Skin epidermis (tissue), 12 donors: ENCODE data around the gene SPEF2.

Experiments
- H3K27ac ChIP-seq, 21 experiments: fragments of 200-600 bp; sonication (generic) in 11 of 21; one replicate each; pipeline ENCODE4 v1.5.0; 2020; ENCODE audit warnings: mild to moderate bottlenecking in 3 of 21, inconsistent platforms in 2 of 21, moderate library complexity in 2 of 21
- H3K4me3 ChIP-seq, 7 experiments: fragments of 200-600 bp; sonication (generic) in 2 of 7; one replicate each; pipeline ENCODE4 v1.5.0; 2020; ENCODE audit warnings: inconsistent platforms in 2 of 7, mild to moderate bottlenecking in 2 of 7, moderate library complexity in 1 of 7

The SPEF2 gene

GRCh38 chr5:35811108-35811741, 193.6 kb downstream of the SPEF2 start:
- H3K4me3 ChIP-seq: no peak overlapping the region
- H3K27ac ChIP-seq: peak overlapping the region in 5 of 21 experiments; percentile 11 to 76 (median 65)

DNA sequence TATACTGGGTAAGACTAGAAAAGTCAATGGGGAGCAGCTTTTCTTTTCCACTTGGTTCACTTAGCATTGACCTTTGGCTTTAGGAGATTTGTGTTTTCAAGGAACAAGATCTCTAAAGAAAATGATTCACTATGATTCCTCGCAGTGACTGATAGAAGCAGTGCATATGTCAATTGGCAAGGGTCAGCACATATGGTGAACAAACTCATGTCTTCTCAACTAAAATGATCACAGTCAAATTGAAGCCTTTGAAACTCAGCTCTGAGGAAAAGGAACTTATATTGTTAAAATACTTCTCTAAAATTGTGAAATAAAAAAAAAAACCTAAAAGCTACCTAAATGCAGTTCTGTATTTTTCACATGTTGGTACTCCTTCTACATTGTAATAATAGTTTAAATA, 195.9 kb downstream of the SPEF2 start:
- Histone ChIP-seq H3K4me3 (no peak overlapping the region), H3K27ac (no peak overlapping the region)

DNA sequence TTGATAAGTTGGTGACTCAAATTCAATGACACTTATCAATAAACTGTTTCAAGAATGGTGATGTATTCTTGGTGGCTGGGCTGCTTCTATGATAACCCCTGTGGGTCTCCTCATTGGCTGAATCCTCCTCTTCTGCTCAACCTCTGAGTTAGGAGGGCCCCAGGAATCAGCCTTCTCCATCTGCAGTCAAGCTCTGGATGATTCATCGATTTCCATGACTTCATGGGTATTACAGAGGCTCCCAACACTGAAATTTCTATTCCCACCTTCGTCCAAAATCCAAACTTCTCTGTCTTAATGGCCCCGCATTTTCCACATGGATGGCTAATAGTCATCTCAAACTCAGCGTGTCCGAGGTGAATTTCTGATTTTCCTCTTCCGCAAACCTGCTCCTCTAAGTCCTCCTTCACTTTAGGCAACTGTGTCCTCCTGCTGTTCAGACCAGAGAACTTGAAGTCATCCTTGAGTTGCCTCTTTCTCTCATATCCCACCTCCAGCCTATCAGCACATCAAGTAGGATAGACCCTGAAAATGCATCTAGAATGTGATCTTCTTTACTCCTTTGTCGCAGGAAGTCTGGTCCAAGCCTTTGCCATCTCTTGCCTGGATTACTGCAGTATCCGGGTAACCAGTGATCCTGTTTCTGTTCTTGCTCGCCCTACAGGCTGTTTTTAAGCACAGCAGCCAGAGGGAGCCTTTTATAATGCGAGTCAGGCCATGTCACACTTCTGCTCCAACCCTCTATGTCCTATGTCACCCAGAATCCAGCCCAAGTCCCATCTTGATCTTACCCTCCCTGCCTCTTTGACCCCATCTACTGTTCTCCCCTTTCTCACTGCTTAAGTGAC, 197.7 kb downstream of the SPEF2 start:
- peak overlapping the region in 1 of 21 experiments; percentile 27 for H3K27ac ChIP-seq
- H3K4me3 ChIP-seq: no peak overlapping the region

- H3K4me3 ChIP-seq: no peak overlapping the region
- peak overlapping the region in 5 of 21 experiments; percentile 25 to 72 (median 34) for H3K27ac ChIP-seq
These were observed 199.3 kb downstream of the SPEF2 start for GRCh38 chr5:35816881-35817521.

DNA sequence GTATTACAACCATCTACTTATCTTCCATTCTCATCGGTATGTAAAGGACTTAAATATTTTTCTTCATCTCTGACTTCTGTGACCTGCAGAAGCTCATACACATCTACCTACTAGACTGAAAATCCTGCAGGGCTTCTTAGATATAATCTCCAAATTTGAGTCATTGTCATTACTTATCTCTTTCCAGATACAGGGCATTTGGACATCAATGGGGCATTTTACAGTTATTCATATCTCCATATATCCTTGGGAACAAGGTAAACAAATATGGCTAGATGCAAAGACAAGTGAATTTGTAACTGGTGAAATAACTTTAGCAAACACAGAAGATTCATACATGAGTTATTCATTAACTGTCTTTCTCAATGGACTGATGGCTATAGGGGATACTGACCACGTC, 201.4 kb downstream of the SPEF2 start:
- Histone ChIP-seq H3K27ac (peak overlapping the region in 1 of 21 experiments; percentile 33), H3K4me3 (no peak overlapping the region)

DNA sequence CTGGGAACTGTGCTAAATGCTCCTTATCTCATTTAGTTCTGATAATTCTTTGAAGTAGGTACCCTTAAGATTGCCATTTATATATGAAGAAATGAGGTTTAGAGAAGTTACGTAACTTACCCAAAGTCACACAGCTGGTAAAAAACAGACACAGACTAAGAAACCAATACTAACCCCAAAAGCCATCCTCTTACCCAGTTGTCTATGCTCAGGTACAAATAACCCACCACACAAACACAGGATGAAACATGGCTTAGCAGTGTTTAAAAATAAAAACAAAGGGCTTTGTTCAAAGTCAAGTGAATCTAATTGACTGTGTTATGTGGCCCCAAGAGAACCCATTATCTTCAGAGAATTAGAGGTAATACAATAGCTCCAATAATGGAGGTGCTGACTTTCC, 202.0 kb downstream of the SPEF2 start:
- Histone ChIP-seq H3K27ac (peak overlapping the region in 1 of 21 experiments; percentile 33), H3K4me3 (no peak overlapping the region)

DNA sequence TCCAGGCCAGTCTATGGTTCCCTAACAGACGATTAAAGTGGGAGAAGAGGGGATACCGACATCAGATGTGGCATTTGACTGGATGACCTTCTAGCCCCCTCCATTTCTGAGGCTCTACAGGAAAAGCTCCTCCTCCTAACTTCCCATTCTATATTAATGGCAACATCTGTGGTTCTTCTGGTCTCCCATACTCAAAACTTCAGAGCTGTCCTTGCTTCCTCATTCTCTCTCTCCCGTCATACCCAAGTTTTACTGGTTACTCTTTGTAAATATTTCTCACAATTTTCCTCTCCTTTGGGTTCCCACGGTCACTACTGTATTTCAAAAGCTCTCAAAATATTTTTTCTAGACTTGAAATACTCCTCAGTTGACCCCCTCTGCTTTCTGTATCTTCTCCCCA, 203.1 kb downstream of the SPEF2 start:
- Histone ChIP-seq H3K27ac (peak overlapping the region in 2 of 21 experiments; percentile 33 to 48), H3K4me3 (no peak overlapping the region)

- H3K27ac ChIP-seq: peak overlapping the region in 2 of 21 experiments; percentile 44 to 67
- no peak overlapping the region for H3K4me3 ChIP-seq
These were observed 203.8 kb downstream of the SPEF2 start for GRCh38 chr5:35821513-35821912.

DNA sequence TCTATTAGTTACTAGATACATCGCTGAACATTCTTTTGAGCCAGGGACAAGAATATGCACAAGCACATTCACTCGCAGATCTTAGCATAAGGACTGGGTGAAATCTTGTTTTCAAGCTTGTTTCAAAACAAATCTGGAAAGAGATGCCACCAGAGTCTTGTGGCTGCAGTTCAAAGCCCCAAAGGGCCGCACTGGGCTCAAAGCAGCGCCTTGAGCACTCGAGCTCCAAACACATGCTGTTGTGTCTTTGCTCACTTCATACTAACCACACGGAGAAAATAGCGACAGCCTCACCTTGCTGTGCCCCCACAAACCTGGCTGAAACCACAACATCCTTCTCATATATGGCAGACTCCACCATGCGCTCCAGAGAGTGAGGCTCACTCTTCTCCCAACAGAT, 204.8 kb downstream of the SPEF2 start:
- Histone ChIP-seq H3K4me3 (no peak overlapping the region), H3K27ac (peak overlapping the region in 2 of 21 experiments; percentile 50 to 67)

- peak overlapping the region in 2 of 21 experiments; percentile 59 to 67 for H3K27ac ChIP-seq
- H3K4me3 ChIP-seq: no peak overlapping the region
These were observed 205.9 kb downstream of the SPEF2 start for GRCh38 chr5:35823347-35824098.

- Histone ChIP-seq H3K4me3 (no peak overlapping the region), H3K27ac (peak overlapping the region in 2 of 21 experiments; percentile 68 to 72)
These were observed 208.4 kb downstream of the SPEF2 start for GRCh38 chr5:35826056-35826455.

GRCh38 chr5:35826554-35826953, 208.9 kb downstream of the SPEF2 start:
- Histone ChIP-seq H3K4me3 (no peak overlapping the region), H3K27ac (peak overlapping the region in 2 of 21 experiments; percentile 68 to 72)

- H3K27ac ChIP-seq: peak overlapping the region in 3 of 21 experiments; percentile 21 to 72 (median 37)
- no peak overlapping the region for H3K4me3 ChIP-seq
These were observed 210.5 kb downstream of the SPEF2 start for GRCh38 chr5:35828082-35828598.

DNA sequence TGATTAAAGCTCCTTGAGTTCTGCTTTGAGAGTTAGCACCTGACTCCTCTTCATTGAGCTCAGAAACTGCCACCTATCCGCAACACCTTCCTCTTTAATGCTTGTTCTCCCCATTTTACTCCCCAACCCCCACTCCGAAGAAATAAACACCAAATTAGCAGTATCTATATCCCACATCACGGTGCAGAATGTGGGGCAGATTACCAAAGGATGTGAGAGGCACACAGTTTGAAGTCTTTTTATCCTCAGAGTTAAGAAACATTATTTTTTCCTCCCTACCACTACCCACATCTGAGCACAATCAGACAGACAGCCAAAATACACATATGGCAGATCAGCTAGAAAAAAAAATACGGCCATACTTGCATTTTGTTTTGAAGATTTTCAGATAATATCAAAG, 212.9 kb downstream of the SPEF2 start:
- peak overlapping the region in 3 of 21 experiments; percentile 6 to 72 (median 43) for H3K27ac ChIP-seq
- no peak overlapping the region for H3K4me3 ChIP-seq

GRCh38 chr5:35832762-35833161, 215.1 kb downstream of the SPEF2 start:
- Histone ChIP-seq H3K27ac (peak overlapping the region in 3 of 21 experiments; percentile 19 to 72 (median 55)), H3K4me3 (no peak overlapping the region)

GRCh38 chr5:35833224-35833623, 215.6 kb downstream of the SPEF2 start:
- H3K4me3 ChIP-seq: no peak overlapping the region
- peak overlapping the region in 4 of 21 experiments; percentile 19 to 72 (median 52) for H3K27ac ChIP-seq

GRCh38 chr5:35835796-35836742, 218.4 kb downstream of the SPEF2 start:
- Histone ChIP-seq H3K4me3 (no peak overlapping the region), H3K27ac (peak overlapping the region in 4 of 21 experiments; percentile 39 to 72 (median 44))

GRCh38 chr5:35838370-35839042, 220.8 kb downstream of the SPEF2 start:
- Histone ChIP-seq H3K27ac (no peak overlapping the region), H3K4me3 (no peak overlapping the region)
